Skin of body (tissue), 2 donors: ENCODE measurements around the gene VPS13D. TPM values are rescaled to one million over a fixed set of nuclear protein-coding genes. Genes with fewer than 3 reads are reported as not detected.

Source experiments
- DNase-seq: peaks from one replicate; lab custom pipeline; 2025; lab: John Stamatoyannopoulos, UW
- total RNA-seq: library from RNA; depleted of rRNA; stranded (reverse); fragments of >200 nt; gene quantifications from one replicate; pipeline ENCODE4 v1.2.3, GENCODE V29; 2014

Gene VPS13D
- total RNA-seq, 1 donor from 2014 or later = 63.3 TPM

GRCh38 chr1:12481928-12482327 lies 252.1 kb downstream of the VPS13D start:
- no peak for DNase-seq

GRCh38 chr1:12482988-12483387 lies 253.2 kb downstream of the VPS13D start:
- DNase-seq = no peak

GRCh38 chr1:12485231-12486058 lies 255.6 kb downstream of the VPS13D start:
- DNase-seq = peak; percentile 75

GRCh38 chr1:12486059-12486341 lies 256.2 kb downstream of the VPS13D start:
- DNase-seq = no peak

GRCh38 chr1:12486401-12487005 lies 256.7 kb downstream of the VPS13D start:
- DNase-seq = no peak

GRCh38 chr1:12487520-12487919 lies 257.7 kb downstream of the VPS13D start:
- DNase-seq = no peak

- DNase-seq = no peak
These were observed 259.0 kb downstream of the VPS13D start for GRCh38 chr1:12488666-12489354.

- DNase-seq = no peak
These were observed 260.8 kb downstream of the VPS13D start for GRCh38 chr1:12490532-12491142.

- DNase-seq = no peak
These were observed 261.8 kb downstream of the VPS13D start for GRCh38 chr1:12491656-12492055.

GRCh38 chr1:12495725-12496124 lies 265.9 kb downstream of the VPS13D start:
- no peak for DNase-seq

- DNase-seq = no peak
These were observed 266.5 kb downstream of the VPS13D start for GRCh38 chr1:12496154-12496961.

GRCh38 chr1:12499539-12500240 lies 269.9 kb downstream of the VPS13D start:
- peak; percentile 85 for DNase-seq

GRCh38 chr1:12501661-12502060 lies 271.8 kb downstream of the VPS13D start:
- DNase-seq = no peak

- no peak for DNase-seq
These were observed 272.7 kb downstream of the VPS13D start for GRCh38 chr1:12502336-12503109.

GRCh38 chr1:12503709-12504108 lies 273.9 kb downstream of the VPS13D start:
- DNase-seq = no peak

- DNase-seq = no peak
These were observed 274.8 kb downstream of the VPS13D start for GRCh38 chr1:12504601-12505000.

- DNase-seq = no peak
These were observed 275.4 kb downstream of the VPS13D start for GRCh38 chr1:12505231-12505630.

- DNase-seq = no peak
These were observed 275.9 kb downstream of the VPS13D start for GRCh38 chr1:12505639-12506280.
